H7 (cell line): ENCODE data around the gene ADAMTS9. TPM values are rescaled to one million over a fixed set of nuclear protein-coding genes. Genes with fewer than 3 reads are reported as not detected.
A peak's percentile ranks its signal among the peaks of the same experiment; 100 is the strongest.

Experiments used
- DNase-seq: peaks from one replicate; pipeline ENCODE4 v3.0.0; 2012
- H3K27me3 ChIP-seq: 2 replicates; pipeline ENCODE4 v1.6.0; 2011; ENCODE audit warnings: mild to moderate bottlenecking, low read length; ENCODE audit not compliant: control insufficient read depth, insufficient read depth
- H3K36me3 ChIP-seq: replicated peaks from 2 replicates; pipeline ENCODE4 v1.5.1; 2011; ENCODE audit warnings: low read length; ENCODE audit not compliant: control insufficient read depth, insufficient read depth
- H3K4me3 ChIP-seq: 2 replicates; pipeline ENCODE4 v1.5.1; 2011; ENCODE audit warnings: low read depth, mild to moderate bottlenecking, control low read depth, low read length, moderate library complexity; ENCODE audit not compliant: insufficient read depth
- total RNA-seq: library from RNA; depleted of rRNA; stranded (reverse); fragments of >200 nt; shearing (Covaris generic); gene quantifications from 2 replicates; pipeline ENCODE4 v1.2.3, GENCODE V29; 2014; rRNA removed

ADAMTS9 gene
- 4.9 and 5.6 TPM in 2 replicates for total RNA-seq

- Histone ChIP-seq H3K36me3 (no peaks in the 10 kb centered on the region), H3K27me3 (peaks cover 68% of the 10 kb centered on the region), H3K4me3 (peak within 1 kb of the TSS; percentile 78)
- peak; percentile 83 for DNase-seq
These were observed at the start of gene ADAMTS9 for GRCh38 chr3:64687781-64688604. ADAMTS9 (minus strand) TSS chr3:64688000; CDS start chr3:64687657, 343 bp downstream.

- Histone ChIP-seq H3K4me3 (no peak overlapping the region), H3K36me3 (no peaks in the 10 kb centered on the region), H3K27me3 (no peaks in the 10 kb centered on the region)
- no peak for DNase-seq
These were observed 44.8 kb upstream of the ADAMTS9 start for GRCh38 chr3:64732576-64732975.

- H3K36me3 ChIP-seq, result no peaks in the 10 kb centered on the region
- H3K4me3 ChIP-seq, result no peak overlapping the region
- DNase-seq, result no peak
- no peaks in the 10 kb centered on the region for H3K27me3 ChIP-seq
These were observed 42.9 kb upstream of the ADAMTS9 start for GRCh38 chr3:64730681-64731080.

- H3K36me3 ChIP-seq, result no peaks in the 10 kb centered on the region
- H3K4me3 ChIP-seq, result no peak overlapping the region
- DNase-seq, result no peak
- H3K27me3 ChIP-seq, result no peaks in the 10 kb centered on the region
These were observed 41.2 kb upstream of the ADAMTS9 start for GRCh38 chr3:64728994-64729393.

- Histone ChIP-seq H3K27me3 (no peaks in the 10 kb centered on the region), H3K36me3 (no peaks in the 10 kb centered on the region), H3K4me3 (no peak overlapping the region)
- DNase-seq, result no peak
These were observed 40.6 kb upstream of the ADAMTS9 start for GRCh38 chr3:64728428-64728827.

- Histone ChIP-seq H3K27me3 (no peaks in the 10 kb centered on the region), H3K36me3 (no peaks in the 10 kb centered on the region), H3K4me3 (no peak overlapping the region)
- no peak for DNase-seq
These were observed 38.8 kb upstream of the ADAMTS9 start for GRCh38 chr3:64726414-64727090.

GRCh38 chr3:64718976-64719375 lies 31.2 kb upstream of the ADAMTS9 start:
- DNase-seq, result no peak
- Histone ChIP-seq H3K4me3 (no peak overlapping the region), H3K27me3 (no peaks in the 10 kb centered on the region), H3K36me3 (no peaks in the 10 kb centered on the region)

- no peak for DNase-seq
- Histone ChIP-seq H3K4me3 (no peak overlapping the region), H3K27me3 (no peaks in the 10 kb centered on the region), H3K36me3 (no peaks in the 10 kb centered on the region)
These were observed 30.2 kb upstream of the ADAMTS9 start for GRCh38 chr3:64717872-64718613.

- Histone ChIP-seq H3K27me3 (no peaks in the 10 kb centered on the region), H3K4me3 (no peak overlapping the region), H3K36me3 (no peaks in the 10 kb centered on the region)
- DNase-seq, result no peak
These were observed 29.6 kb upstream of the ADAMTS9 start for GRCh38 chr3:64717411-64717810.

- H3K36me3 ChIP-seq, result no peaks in the 10 kb centered on the region
- DNase-seq, result no peak
- H3K27me3 ChIP-seq, result no peaks in the 10 kb centered on the region
- H3K4me3 ChIP-seq, result no peak overlapping the region
These were observed 28.4 kb upstream of the ADAMTS9 start for GRCh38 chr3:64716110-64716710.

- H3K36me3 ChIP-seq, result no peaks in the 10 kb centered on the region
- no peaks in the 10 kb centered on the region for H3K27me3 ChIP-seq
- no peak overlapping the region for H3K4me3 ChIP-seq
- DNase-seq, result no peak
These were observed 27.6 kb upstream of the ADAMTS9 start for GRCh38 chr3:64715211-64715982.

GRCh38 chr3:64708456-64708855 lies 20.7 kb upstream of the ADAMTS9 start:
- H3K36me3 ChIP-seq, result no peaks in the 10 kb centered on the region
- no peak for DNase-seq
- H3K4me3 ChIP-seq, result no peak overlapping the region
- no peaks in the 10 kb centered on the region for H3K27me3 ChIP-seq

- Histone ChIP-seq H3K36me3 (no peaks in the 10 kb centered on the region), H3K4me3 (no peak overlapping the region), H3K27me3 (no peaks in the 10 kb centered on the region)
- no peak for DNase-seq
These were observed 18.1 kb upstream of the ADAMTS9 start for GRCh38 chr3:64705946-64706345.

GRCh38 chr3:64696896-64697295 lies 9.1 kb upstream of the ADAMTS9 start:
- Histone ChIP-seq H3K4me3 (no peak overlapping the region), H3K27me3 (no peaks in the 10 kb centered on the region), H3K36me3 (no peaks in the 10 kb centered on the region)
- DNase-seq, result no peak
